Measurements from ENCODE around the gene FHIT. TPM values are rescaled to one million over a fixed set of nuclear protein-coding genes. Genes with fewer than 3 reads are reported as not detected.

Gene FHIT
- total RNA-seq, 1 experiment from 2014 or later, result 9.8 TPM

DNA sequence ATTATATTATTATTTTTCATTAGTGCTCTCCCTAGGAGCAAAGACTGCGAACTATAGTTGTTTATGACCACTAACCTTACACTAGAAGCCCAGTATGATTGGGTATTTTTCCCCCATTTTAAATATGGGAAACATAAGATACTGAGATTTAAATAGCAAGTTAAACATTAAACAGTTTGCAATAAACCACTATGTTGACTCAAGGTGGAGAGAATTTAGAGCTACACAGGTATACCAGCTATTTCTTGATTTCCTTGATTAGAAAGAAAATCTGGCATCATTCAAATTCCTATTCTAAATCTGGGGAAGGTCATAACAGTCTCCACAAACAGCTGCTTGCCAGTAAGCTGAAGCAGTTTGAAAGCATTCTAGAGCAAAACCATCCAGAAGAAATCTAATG is 1337.6 kb downstream of the FHIT start:
- H3F3A ChIP-seq (ENCODE audit: insufficient read depth, low read depth), result no peaks in the 10 kb centered on the region
- CTCF ChIA-PET, result no interaction called here
- no peaks in the 10 kb centered on the region for H3K36me3 ChIP-seq (ENCODE audit: low read depth)
- no peaks in the 10 kb centered on the region for H4K20me1 ChIP-seq (ENCODE audit: insufficient read depth)
- H2AFZ ChIP-seq, result no peak overlapping the region
- TF ChIP-seq EZH2 (IDR thresholded peaks at IDR 0.05; ENCODE audit: low read depth), result no peak
- TF ChIP-seq, protein P1, sequence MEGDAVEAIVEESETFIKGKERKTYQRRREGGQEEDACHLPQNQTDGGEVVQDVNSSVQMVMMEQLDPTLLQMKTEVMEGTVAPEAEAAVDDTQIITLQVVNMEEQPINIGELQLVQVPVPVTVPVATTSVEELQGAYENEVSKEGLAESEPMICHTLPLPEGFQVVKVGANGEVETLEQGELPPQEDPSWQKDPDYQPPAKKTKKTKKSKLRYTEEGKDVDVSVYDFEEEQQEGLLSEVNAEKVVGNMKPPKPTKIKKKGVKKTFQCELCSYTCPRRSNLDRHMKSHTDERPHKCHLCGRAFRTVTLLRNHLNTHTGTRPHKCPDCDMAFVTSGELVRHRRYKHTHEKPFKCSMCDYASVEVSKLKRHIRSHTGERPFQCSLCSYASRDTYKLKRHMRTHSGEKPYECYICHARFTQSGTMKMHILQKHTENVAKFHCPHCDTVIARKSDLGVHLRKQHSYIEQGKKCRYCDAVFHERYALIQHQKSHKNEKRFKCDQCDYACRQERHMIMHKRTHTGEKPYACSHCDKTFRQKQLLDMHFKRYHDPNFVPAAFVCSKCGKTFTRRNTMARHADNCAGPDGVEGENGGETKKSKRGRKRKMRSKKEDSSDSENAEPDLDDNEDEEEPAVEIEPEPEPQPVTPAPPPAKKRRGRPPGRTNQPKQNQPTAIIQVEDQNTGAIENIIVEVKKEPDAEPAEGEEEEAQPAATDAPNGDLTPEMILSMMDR (conservative IDR thresholded peaks at IDR 0.05), result no peak
- H3K27ac ChIP-seq, result no peak overlapping the region
- H3K27me3 ChIP-seq (ENCODE audit: insufficient read depth, low read depth), result no peaks in the 10 kb centered on the region
- no peaks in the 10 kb centered on the region for H3K9me2 ChIP-seq (ENCODE audit: insufficient read depth)
- no peaks in the 10 kb centered on the region for H3K9me3 ChIP-seq (ENCODE audit: insufficient read depth, low read depth)
- BruUV-seq (replicated peaks), result no TSS peak
- DNase-seq, result no peak
- H3K4me2 ChIP-seq, result no peak overlapping the region
- POLR2A ChIA-PET (ENCODE audit: unreplicated experiment), result no interaction called here
- no peaks in the 10 kb centered on the region for H3K4me1 ChIP-seq (replicated peaks; ENCODE audit: insufficient read depth)
- H3K79me2 ChIP-seq (ENCODE audit: low read depth), result no peaks in the 10 kb centered on the region
- intact Hi-C loops (cut with micrococcal nuclease; ENCODE audit: unreplicated experiment), result no loop called here
- no peak overlapping the region for H3K4me3 ChIP-seq

DNA sequence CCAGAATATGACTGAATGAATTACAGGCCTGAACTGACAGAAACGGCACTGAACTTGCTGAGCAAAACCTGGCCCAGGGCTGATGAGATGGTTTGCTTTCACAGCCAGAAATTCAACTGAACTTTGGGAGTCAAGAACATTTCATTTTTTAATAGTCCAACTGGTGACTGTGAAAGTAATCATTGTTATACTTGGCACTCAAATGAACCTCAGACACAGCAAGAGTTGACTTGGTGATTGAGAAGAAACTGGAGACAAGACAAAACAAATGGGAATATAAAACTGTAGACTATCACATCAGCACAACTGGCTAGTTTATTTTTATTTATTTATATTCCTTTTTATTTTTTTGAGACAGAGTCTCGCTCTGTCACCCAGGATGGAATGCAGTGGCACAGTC is 1342.6 kb downstream of the FHIT start:
- intact Hi-C loops (cut with micrococcal nuclease; ENCODE audit: unreplicated experiment), result no loop called here

DNA sequence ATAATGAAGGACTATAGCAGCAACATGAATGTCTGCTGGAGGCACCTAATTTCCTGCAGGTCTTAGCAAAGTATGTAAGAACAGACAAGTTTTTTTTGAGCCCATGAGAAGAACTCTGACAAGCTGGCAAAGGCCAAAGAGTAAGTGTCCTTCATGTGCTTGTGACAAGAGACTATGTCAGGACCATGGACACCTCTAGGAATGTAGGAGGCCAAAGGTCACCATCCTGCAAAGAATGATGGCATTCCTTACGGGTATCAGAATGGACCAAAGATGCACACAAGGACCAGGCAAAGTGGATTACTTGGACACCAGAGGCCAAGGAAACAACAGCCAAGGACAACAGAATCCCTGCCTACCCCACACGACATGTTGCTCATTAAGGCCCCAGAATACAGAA is 1343.0 kb downstream of the FHIT start:
- DNase-seq, result no peak
- POLR2A ChIA-PET (ENCODE audit: unreplicated experiment), result no interaction called here
- H3K4me2 ChIP-seq, result no peak overlapping the region
- no TSS peak for BruUV-seq (replicated peaks)
- no peaks in the 10 kb centered on the region for H3K9me2 ChIP-seq (ENCODE audit: insufficient read depth)
- no peaks in the 10 kb centered on the region; the same call in 1 of the 2 replicates for H3K9me3 ChIP-seq (ENCODE audit: insufficient read depth, low read depth)
- H3K27me3 ChIP-seq (ENCODE audit: insufficient read depth, low read depth), result no peaks in the 10 kb centered on the region
- H3K4me3 ChIP-seq, result no peak overlapping the region
- H3K36me3 ChIP-seq (ENCODE audit: low read depth), result no peaks in the 10 kb centered on the region
- no peak overlapping the region for H3K27ac ChIP-seq
- no peak for TF ChIP-seq EZH2 (IDR thresholded peaks at IDR 0.05; ENCODE audit: low read depth)
- TF ChIP-seq, protein P1 (conservative IDR thresholded peaks at IDR 0.05), result no peak
- intact Hi-C loops (cut with micrococcal nuclease; ENCODE audit: unreplicated experiment), result no loop called here
- H2AFZ ChIP-seq, result no peak overlapping the region
- CTCF ChIA-PET, result no interaction called here
- H3K4me1 ChIP-seq (replicated peaks; ENCODE audit: insufficient read depth), result no peaks in the 10 kb centered on the region
- no peaks in the 10 kb centered on the region for H3K79me2 ChIP-seq (ENCODE audit: low read depth)
- no peaks in the 10 kb centered on the region for H3F3A ChIP-seq (ENCODE audit: insufficient read depth, low read depth)
- H4K20me1 ChIP-seq (ENCODE audit: insufficient read depth), result no peaks in the 10 kb centered on the region

More for the DNA sequence above, 1342.6 kb downstream of the FHIT start:
- no TSS peak for BruUV-seq (replicated peaks)
- Histone ChIP-seq H3K4me2 (no peak overlapping the region), H2AFZ (no peak overlapping the region), H3K27ac (no peak overlapping the region), H3K4me3 (no peak overlapping the region), H3K9me3 (ENCODE audit: insufficient read depth, low read depth) (no peaks in the 10 kb centered on the region; the same call in 1 of the 2 replicates), H3F3A (ENCODE audit: insufficient read depth, low read depth) (no peaks in the 10 kb centered on the region), H3K79me2 (ENCODE audit: low read depth) (no peaks in the 10 kb centered on the region), H3K27me3 (ENCODE audit: insufficient read depth, low read depth) (no peaks in the 10 kb centered on the region), H3K4me1 (replicated peaks; ENCODE audit: insufficient read depth) (no peaks in the 10 kb centered on the region), H3K9me2 (ENCODE audit: insufficient read depth) (no peaks in the 10 kb centered on the region), H3K36me3 (ENCODE audit: low read depth) (no peaks in the 10 kb centered on the region), H4K20me1 (ENCODE audit: insufficient read depth) (no peaks in the 10 kb centered on the region)
- TF ChIP-seq, protein P1 (conservative IDR thresholded peaks at IDR 0.05), result no peak
- no peak for TF ChIP-seq EZH2 (IDR thresholded peaks at IDR 0.05; ENCODE audit: low read depth)
- ChIA-PET POLR2A (ENCODE audit: unreplicated experiment) (no interaction called here), CTCF (no interaction called here)
- no peak for DNase-seq

All from PC-9 (cell line).